Neural cell (in vitro differentiated cells): ENCODE data around the gene CHRM4. TPM values are rescaled to one million over a fixed set of nuclear protein-coding genes. Genes with fewer than 3 reads are reported as not detected.

Experiments used
- H2AFZ ChIP-seq: fragments of 200-600, 300-800 bp; sonication (generic), shearing (Covaris generic); 2 replicates; pipeline ENCODE4 v1.6.0; 2014; ENCODE audit warnings: low read depth, mild to moderate bottlenecking, antibody characterized with exemption, low read length, moderate library complexity
- H3F3A ChIP-seq: fragments of 200-600 bp; shearing (Covaris generic); 2 replicates; pipeline ENCODE4 v1.6.1; 2016; ENCODE audit warnings: mild to moderate bottlenecking, moderate library complexity, mixed read lengths, antibody characterized with exemption, low read length; ENCODE audit not compliant: insufficient read depth, poor library complexity, severe bottlenecking
- H3K27ac ChIP-seq: fragments of 200-600, 300-800 bp; sonication (generic), shearing (Covaris generic); 2 replicates; pipeline ENCODE4 v1.5.1; 2014; ENCODE audit warnings: mild to moderate bottlenecking, low read length, moderate library complexity
- H3K27me3 ChIP-seq: fragments of 300-800, 200-600 bp; sonication (generic), shearing (Covaris generic); 2 replicates; pipeline ENCODE4 v1.6.0; 2014; ENCODE audit warnings: mild to moderate bottlenecking, low read depth, low read length, moderate library complexity; ENCODE audit not compliant: insufficient read depth
- H3K36me3 ChIP-seq: fragments of 300-800, 200-600 bp; sonication (generic), shearing (Covaris generic); 2 replicates; pipeline ENCODE4 v1.5.1; 2014; ENCODE audit warnings: mild to moderate bottlenecking, antibody characterized with exemption, low read length, moderate library complexity; ENCODE audit not compliant: insufficient read depth
- H3K4me2 ChIP-seq: fragments of 300-800, 200-600 bp; sonication (generic), shearing (Covaris generic); 2 replicates; pipeline ENCODE4 v1.6.0; 2014; ENCODE audit warnings: mild to moderate bottlenecking, low read length
- H3K4me3 ChIP-seq: fragments of 300-800, 200-600 bp; sonication (generic), shearing (Covaris generic); 2 replicates; pipeline ENCODE4 v1.5.1; 2014; ENCODE audit warnings: mild to moderate bottlenecking, low read length, moderate library complexity
- H3K79me2 ChIP-seq: fragments of 200-600 bp; shearing (Covaris generic); replicated peaks from 2 replicates; pipeline ENCODE4 v1.6.0; 2014; ENCODE audit warnings: mild to moderate bottlenecking, low read length, moderate library complexity; ENCODE audit not compliant: insufficient read depth
- H3K9ac ChIP-seq: fragments of 300-800, 200-600 bp; sonication (generic), shearing (Covaris generic); 2 replicates; pipeline ENCODE4 v1.6.1; 2016; ENCODE audit warnings: mild to moderate bottlenecking, low read length, mixed read lengths
- H3K9me2 ChIP-seq: fragments of 200-600 bp; shearing (Covaris generic); 2 replicates; pipeline ENCODE4 v1.6.1; 2016; ENCODE audit warnings: mild to moderate bottlenecking, low read length, mixed read lengths; ENCODE audit not compliant: insufficient read depth
- H3K9me3 ChIP-seq: fragments of 200-600, 300-800 bp; sonication (generic), shearing (Covaris generic); 2 replicates; pipeline ENCODE4 v1.6.1; 2016; ENCODE audit warnings: mild to moderate bottlenecking, mixed run types, low read length, moderate library complexity, mixed read lengths
- H4K20me1 ChIP-seq: fragments of 200-600 bp; shearing (Covaris generic); 2 replicates; pipeline ENCODE4 v1.6.1; 2016; ENCODE audit warnings: mild to moderate bottlenecking, mixed run types; ENCODE audit not compliant: insufficient read depth
- CTCF ChIP-seq: fragments of 450-650 bp; IDR thresholded peaks from 2 replicates; pipeline ENCODE4 v1.5.1; 2014; ENCODE audit warnings: antibody characterized with exemption, mild to moderate bottlenecking, moderate library complexity; ENCODE audit not compliant: poor library complexity, severe bottlenecking
- EP300 ChIP-seq: fragments of 450-650 bp; conservative IDR thresholded peaks from 2 replicates; pipeline ENCODE4 v1.6.1; 2014; ENCODE audit warnings: antibody characterized with exemption, mild to moderate bottlenecking, moderate library complexity; ENCODE audit not compliant: poor library complexity, severe bottlenecking
- EZH2 ChIP-seq: fragments of 200-600, 300-800 bp; shearing (Covaris generic), sonication (generic); IDR thresholded peaks from 2 replicates; pipeline ENCODE4 v1.6.1; 2014; ENCODE audit warnings: antibody characterized with exemption, low read length, borderline replicate concordance, mild to moderate bottlenecking; ENCODE audit not compliant: insufficient read depth, poor library complexity, severe bottlenecking
- MXI1 ChIP-seq: fragments of 450-650 bp; conservative IDR thresholded peaks from 2 replicates; pipeline ENCODE4 v1.6.1; 2014; ENCODE audit warnings: antibody characterized with exemption, mild to moderate bottlenecking; ENCODE audit not compliant: poor library complexity, severe bottlenecking
- POLR2AphosphoS5 ChIP-seq: IDR thresholded peaks from 2 replicates; pipeline ENCODE4 v1.6.1; 2012
- RAD21 ChIP-seq: fragments of 450-650 bp; conservative IDR thresholded peaks from 2 replicates; pipeline ENCODE4 v1.6.1; 2014; ENCODE audit warnings: antibody characterized with exemption, mild to moderate bottlenecking, moderate library complexity
- REST ChIP-seq: IDR thresholded peaks from 2 replicates; pipeline ENCODE4 v1.6.1; 2012; ENCODE audit warnings: borderline replicate concordance
- SMC3 ChIP-seq: fragments of 450-650 bp; conservative IDR thresholded peaks from 2 replicates; pipeline ENCODE4 v1.6.1; 2014; ENCODE audit warnings: antibody characterized with exemption, mild to moderate bottlenecking, moderate library complexity; ENCODE audit not compliant: poor library complexity
- TAF1 ChIP-seq: IDR thresholded peaks from 2 replicates; pipeline ENCODE4 v1.6.1; 2012; ENCODE audit warnings: low read depth
- polyA plus RNA-seq: library from polyadenylated mRNA; depleted of rRNA; stranded (reverse); fragments of >200 nt; gene quantifications from 2 replicates; pipeline ENCODE4 v1.2.3, GENCODE V29; 2014

CHRM4 gene
- polyA plus RNA-seq, 1 donor from 2014 or later, result 8.2 TPM

- no peak overlapping the region for H3K4me3 ChIP-seq
- no peak overlapping the region for H3K27ac ChIP-seq
These were observed 27.2 kb upstream of the CHRM4 start for GRCh38 chr11:46418751-46419150.

GRCh38 chr11:46417711-46418110 is 26.1 kb upstream of the CHRM4 start:
- no peaks in the 10 kb centered on the region for H3K36me3 ChIP-seq
- H3K9ac ChIP-seq, result no peak overlapping the region
- H2AFZ ChIP-seq, result no peak overlapping the region
- no peak overlapping the region for H3K4me3 ChIP-seq
- H3K4me2 ChIP-seq, result no peak overlapping the region
- no peaks in the 10 kb centered on the region for H3K9me3 ChIP-seq
- H3K79me2 ChIP-seq, result no peaks in the 10 kb centered on the region
- H3K27ac ChIP-seq, result no peak overlapping the region
- TF ChIP-seq SMC3 (no peak), EP300 (no peak), RAD21 (no peak), REST (no peak), CTCF (no peak), MXI1 (no peak), TAF1 (no peak)
- H3K9me2 ChIP-seq, result no peaks in the 10 kb centered on the region
- H4K20me1 ChIP-seq, result no peaks in the 10 kb centered on the region
- no peaks in the 10 kb centered on the region for H3K27me3 ChIP-seq
- H3F3A ChIP-seq, result no peaks in the 10 kb centered on the region

More at GRCh38 chr11:46418751-46419150, 27.2 kb upstream of the CHRM4 start:
- H3K27me3 ChIP-seq, result no peaks in the 10 kb centered on the region
- TF ChIP-seq MXI1 (no peak), EZH2 (no peak), EP300 (no peak), POLR2AphosphoS5 (no peak), CTCF (no peak)
- no peak overlapping the region for H2AFZ ChIP-seq
- H3K9me2 ChIP-seq, result no peaks in the 10 kb centered on the region
- no peaks in the 10 kb centered on the region for H4K20me1 ChIP-seq
- H3K36me3 ChIP-seq, result no peaks in the 10 kb centered on the region
- H3K79me2 ChIP-seq, result no peaks in the 10 kb centered on the region
- no peaks in the 10 kb centered on the region for H3F3A ChIP-seq
- no peak overlapping the region for H3K4me2 ChIP-seq
- no peak overlapping the region for H3K9ac ChIP-seq
- H3K9me3 ChIP-seq, result no peaks in the 10 kb centered on the region
